Suprapubic skin (tissue), 4 donors: ENCODE results near the gene YY1. TPM values are rescaled to one million over a fixed set of nuclear protein-coding genes. Genes with fewer than 3 reads are reported as not detected.
"Not testable (repeated sequence)": the region's sequence is repeated elsewhere in the genome, so short reads cannot be mapped to it uniquely, and the experiment has no call there.

ENCODE experiments used
- DNase-seq, 2 donors: peaks; one replicate each; pipeline ENCODE4 v3.0.0-alpha.2; 2019; ENCODE audit warnings: low spot score in 2 of 2
- H3K27ac ChIP-seq: fragments of 200-600 bp; sonication (generic); one replicate; pipeline ENCODE4 v1.5.1; 2019
- H3K27me3 ChIP-seq: fragments of 200-600 bp; sonication (generic); one replicate; pipeline ENCODE4 v1.5.1; 2019
- H3K36me3 ChIP-seq: fragments of 200-600 bp; sonication (generic); one replicate; pipeline ENCODE4 v1.5.1; 2019
- H3K4me1 ChIP-seq: fragments of 200-600 bp; sonication (generic); one replicate; pipeline ENCODE4 v1.5.1; 2019
- H3K4me3 ChIP-seq: fragments of 200-600 bp; sonication (generic); one replicate; pipeline ENCODE4 v1.5.1; 2019; ENCODE audit warnings: mild to moderate bottlenecking
- H3K9me3 ChIP-seq: fragments of 200-600 bp; sonication (generic); one replicate; pipeline ENCODE4 v1.5.1; 2019
- CTCF ChIP-seq, 2 donors: fragments of 200-600 bp in 1 of 2; fragments of 450-650 bp in 1 of 2; sonication (generic) in 1 of 2; IDR thresholded peaks; one replicate each; pipeline ENCODE4 v1.5.1; 2016 to 2019; ENCODE audit warnings: antibody characterized with exemption in 2 of 2, mild to moderate bottlenecking in 1 of 2, moderate library complexity in 1 of 2
- EP300 ChIP-seq: sonication (generic); formaldehyde crosslinking; IDR thresholded peaks from one replicate; pipeline ENCODE4 v1.6.1; 2017; ENCODE audit warnings: antibody characterized with exemption
- POLR2A ChIP-seq, 2 donors: fragments of 450-650 bp; IDR thresholded peaks; one replicate each; pipeline ENCODE4 v1.6.1; 2017; ENCODE audit warnings: antibody characterized with exemption in 2 of 2, mild to moderate bottlenecking in 2 of 2, moderate library complexity in 2 of 2
- POLR2AphosphoS5 ChIP-seq, 3 donors: sonication (generic); formaldehyde crosslinking; IDR thresholded peaks; one replicate each; pipeline ENCODE4 v1.6.1; 2017; ENCODE audit warnings: antibody characterized with exemption in 3 of 3
- WGBS: methylation state at CpG from one replicate; pipeline ENCODE4 v1.1.5; 2018; 5-methylcytosine and 5-hydroxymethylcytosine counted together
- total RNA-seq, 4 donors: library from RNA; depleted of rRNA; stranded (reverse); fragments of >200 nt; gene quantifications; one replicate each; pipeline ENCODE4 v1.1.0, GENCODE V29; 2016

The YY1 gene
- total RNA-seq, 4 donors from 2014 or later = 42.1 to 56.3 (median 48.9) TPM

GRCh38 chr14:100203146-100203545 is 35.8 kb upstream of the YY1 start:
- Histone ChIP-seq H3K27ac (no peak overlapping the region), H3K36me3 (no peaks in the 10 kb centered on the region), H3K9me3 (no peaks in the 10 kb centered on the region), H3K4me1 (peaks cover 3% of the 10 kb centered on the region), H3K4me3 (no peak overlapping the region), H3K27me3 (no peaks in the 10 kb centered on the region)
- 90% methylated on average over 4 of the region's 4 CpGs for WGBS
- DNase-seq = no peak
- TF ChIP-seq EP300 (no peak), CTCF (IDR thresholded peaks at IDR 0.05) (no peak), POLR2AphosphoS5 (IDR thresholded peaks at IDR 0.05) (no peak), POLR2A (IDR thresholded peaks at IDR 0.05) (no peak)

- H3K4me3 ChIP-seq = no peak overlapping the region
- 48% methylated on average over 4 of the region's 4 CpGs for WGBS
- H3K36me3 ChIP-seq = no peaks in the 10 kb centered on the region
- TF ChIP-seq EP300 = no peak
- TF ChIP-seq POLR2A (IDR thresholded peaks at IDR 0.05) = no peak
- TF ChIP-seq POLR2AphosphoS5 (IDR thresholded peaks at IDR 0.05) = no peak
- no peak for TF ChIP-seq CTCF (IDR thresholded peaks at IDR 0.05)
- peaks cover 3% of the 10 kb centered on the region for H3K4me1 ChIP-seq
- no peaks in the 10 kb centered on the region for H3K9me3 ChIP-seq
- no peaks in the 10 kb centered on the region for H3K27me3 ChIP-seq
- DNase-seq = no peak
- no peak overlapping the region for H3K27ac ChIP-seq
These were observed 34.7 kb upstream of the YY1 start for GRCh38 chr14:100203962-100204834.

GRCh38 chr14:100204835-100205167 is 34.1 kb upstream of the YY1 start:
- H3K27ac ChIP-seq, H3K4me3 ChIP-seq, H3K36me3 ChIP-seq, H3K27me3 ChIP-seq, H3K9me3 ChIP-seq, DNase-seq, H3K4me1 ChIP-seq: not testable (repeated sequence)
- WGBS = 89% methylated on average over 7 of the region's 7 CpGs

GRCh38 chr14:100207588-100207987 is 31.4 kb upstream of the YY1 start:
- not testable (repeated sequence) for DNase-seq, H3K36me3 ChIP-seq, H3K27ac ChIP-seq, H3K4me3 ChIP-seq, H3K9me3 ChIP-seq, H3K27me3 ChIP-seq, H3K4me1 ChIP-seq
- 91% methylated on average over 10 of the region's 10 CpGs for WGBS

GRCh38 chr14:100208136-100208535 is 30.8 kb upstream of the YY1 start:
- H3K4me3 ChIP-seq, H3K4me1 ChIP-seq, H3K36me3 ChIP-seq, DNase-seq, H3K27ac ChIP-seq, H3K27me3 ChIP-seq, H3K9me3 ChIP-seq: not testable (repeated sequence)
- 97% methylated on average over 11 of the region's 33 CpGs for WGBS

- no peak overlapping the region for H3K4me3 ChIP-seq
- H3K9me3 ChIP-seq = no peaks in the 10 kb centered on the region
- TF ChIP-seq EP300 (no peak), POLR2AphosphoS5 (IDR thresholded peaks at IDR 0.05) (no peak), CTCF (IDR thresholded peaks at IDR 0.05) (no peak), POLR2A (IDR thresholded peaks at IDR 0.05) (no peak)
- DNase-seq = no peak
- WGBS = 76% methylated on average over 9 of the region's 9 CpGs
- no peaks in the 10 kb centered on the region for H3K36me3 ChIP-seq
- H3K4me1 ChIP-seq = peaks cover 17% of the 10 kb centered on the region
- no peaks in the 10 kb centered on the region for H3K27me3 ChIP-seq
- no peak overlapping the region for H3K27ac ChIP-seq
These were observed 27.6 kb upstream of the YY1 start for GRCh38 chr14:100211366-100211765.

GRCh38 chr14:100211893-100212292 is 27.1 kb upstream of the YY1 start:
- Histone ChIP-seq H3K27me3 (no peaks in the 10 kb centered on the region), H3K4me3 (no peak overlapping the region), H3K36me3 (no peaks in the 10 kb centered on the region), H3K4me1 (peaks cover 17% of the 10 kb centered on the region), H3K27ac (no peak overlapping the region), H3K9me3 (no peaks in the 10 kb centered on the region)
- no peak for TF ChIP-seq POLR2AphosphoS5 (IDR thresholded peaks at IDR 0.05)
- TF ChIP-seq CTCF (IDR thresholded peaks at IDR 0.05) = no peak
- no peak for TF ChIP-seq POLR2A (IDR thresholded peaks at IDR 0.05)
- TF ChIP-seq EP300 = no peak
- DNase-seq = no peak
- WGBS = 93% methylated on average over 7 of the region's 7 CpGs
